ENCODE measurements around the gene ALDH1L1.

The ALDH1L1 gene

DNA sequence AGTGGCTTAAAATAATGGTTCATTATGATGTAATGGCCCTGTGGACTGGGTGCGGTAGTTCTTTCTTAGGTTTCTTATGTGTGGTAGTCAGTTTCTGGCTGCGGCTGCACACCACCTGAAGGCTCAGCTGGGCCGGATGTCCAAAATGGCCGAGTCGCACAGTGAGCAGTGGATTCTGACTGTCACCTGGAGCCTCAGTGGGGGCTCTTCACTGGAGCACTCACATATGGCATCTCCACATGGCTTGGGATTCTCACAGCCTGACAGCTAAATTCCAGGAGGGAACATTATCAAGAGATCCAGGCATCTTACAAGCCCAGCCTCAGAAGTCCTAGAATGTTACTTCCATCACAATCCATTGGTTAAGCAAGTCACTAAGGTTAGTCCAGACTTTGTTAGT, 26.8 kb upstream of the ALDH1L1 start:
- no peak for TF ChIP-seq TAF1 (IDR thresholded peaks at IDR 0.05; ENCODE audit: borderline replicate concordance, low read depth, low read length)
- TF ChIP-seq POLR2A (IDR thresholded peaks at IDR 0.05; ENCODE audit: low read depth, low read length), result no peak
- no peak for TF ChIP-seq POLR2AphosphoS5 (IDR thresholded peaks at IDR 0.05; ENCODE audit: low read depth, low read length)
- DNase-seq (ENCODE audit: insufficient read length) (no peak), FAIRE-seq (no peak)

- DNase-seq (ENCODE audit: insufficient read length) (no peak), FAIRE-seq (no peak)
- TF ChIP-seq POLR2AphosphoS5 (IDR thresholded peaks at IDR 0.05; ENCODE audit: low read depth, low read length), result no peak
Observed at GRCh38 chr3:126205717-126206655, 25.6 kb upstream of the ALDH1L1 start.

- no peak for FAIRE-seq
- TF ChIP-seq TAF1 (IDR thresholded peaks at IDR 0.05; ENCODE audit: borderline replicate concordance, low read depth, low read length) (no peak), POLR2AphosphoS5 (IDR thresholded peaks at IDR 0.05; ENCODE audit: low read depth, low read length) (no peak), POLR2A (IDR thresholded peaks at IDR 0.05; ENCODE audit: low read depth, low read length) (no peak)
- no peak for DNase-seq (ENCODE audit: insufficient read length)
Observed at GRCh38 chr3:126202680-126203079, 22.3 kb upstream of the ALDH1L1 start.

DNA sequence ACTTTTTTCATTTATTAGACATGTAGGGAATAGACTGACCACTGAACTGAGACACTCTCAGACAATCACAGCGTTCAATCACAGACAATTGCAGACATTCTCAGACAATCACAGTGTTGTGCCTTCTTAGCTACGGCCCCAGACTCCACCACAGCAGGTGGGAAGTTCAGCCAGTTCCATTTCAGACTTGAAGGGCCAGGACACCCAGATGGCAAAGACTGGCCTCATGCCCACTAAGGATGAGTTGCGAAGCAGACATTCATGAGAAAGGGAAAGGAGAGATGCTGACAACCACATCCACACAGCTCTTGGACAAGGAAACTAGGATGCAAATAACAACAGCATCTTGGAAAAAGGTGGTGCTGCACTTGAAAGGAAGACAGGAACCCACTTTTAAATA, 21.9 kb upstream of the ALDH1L1 start:
- DNase-seq (ENCODE audit: insufficient read length), result no peak
- TF ChIP-seq TAF1 (IDR thresholded peaks at IDR 0.05; ENCODE audit: borderline replicate concordance, low read depth, low read length) (no peak), POLR2AphosphoS5 (IDR thresholded peaks at IDR 0.05; ENCODE audit: low read depth, low read length) (no peak), POLR2A (IDR thresholded peaks at IDR 0.05; ENCODE audit: low read depth, low read length) (no peak)

GRCh38 chr3:126201168-126201567, 20.8 kb upstream of the ALDH1L1 start:
- no peak for TF ChIP-seq TAF1 (IDR thresholded peaks at IDR 0.05; ENCODE audit: borderline replicate concordance, low read depth, low read length)
- no peak for TF ChIP-seq POLR2A (IDR thresholded peaks at IDR 0.05; ENCODE audit: low read depth, low read length)
- no peak for TF ChIP-seq POLR2AphosphoS5 (IDR thresholded peaks at IDR 0.05; ENCODE audit: low read depth, low read length)
- FAIRE-seq, result no peak

More for the DNA sequence above, 21.9 kb upstream of the ALDH1L1 start:
- no peak for FAIRE-seq

DNA sequence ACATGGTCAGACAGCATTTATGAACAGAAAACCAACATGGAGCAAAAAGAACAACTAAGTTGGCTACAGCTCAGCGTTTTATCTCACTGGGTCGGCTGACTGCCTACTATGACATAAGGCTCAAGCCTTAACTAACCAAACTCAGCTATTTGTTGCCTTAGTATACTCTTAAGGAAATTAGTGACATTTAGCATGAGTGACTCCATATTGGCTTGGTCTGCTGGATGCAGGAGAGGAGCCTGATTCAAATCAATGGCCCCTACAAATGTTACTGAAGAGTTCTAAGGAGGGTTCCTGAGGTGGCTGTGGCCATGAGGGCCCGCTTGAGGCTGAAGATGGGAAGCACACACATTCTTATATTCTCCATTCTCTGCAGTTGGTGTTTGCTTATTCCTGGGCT, 20.1 kb upstream of the ALDH1L1 start:
- TF ChIP-seq TAF1 (IDR thresholded peaks at IDR 0.05; ENCODE audit: borderline replicate concordance, low read depth, low read length) (no peak), POLR2A (IDR thresholded peaks at IDR 0.05; ENCODE audit: low read depth, low read length) (no peak), POLR2AphosphoS5 (IDR thresholded peaks at IDR 0.05; ENCODE audit: low read depth, low read length) (no peak)
- FAIRE-seq (no peak), DNase-seq (ENCODE audit: insufficient read length) (no peak)

More at GRCh38 chr3:126201168-126201567, 20.8 kb upstream of the ALDH1L1 start:
- DNase-seq (ENCODE audit: insufficient read length), result no peak

DNA sequence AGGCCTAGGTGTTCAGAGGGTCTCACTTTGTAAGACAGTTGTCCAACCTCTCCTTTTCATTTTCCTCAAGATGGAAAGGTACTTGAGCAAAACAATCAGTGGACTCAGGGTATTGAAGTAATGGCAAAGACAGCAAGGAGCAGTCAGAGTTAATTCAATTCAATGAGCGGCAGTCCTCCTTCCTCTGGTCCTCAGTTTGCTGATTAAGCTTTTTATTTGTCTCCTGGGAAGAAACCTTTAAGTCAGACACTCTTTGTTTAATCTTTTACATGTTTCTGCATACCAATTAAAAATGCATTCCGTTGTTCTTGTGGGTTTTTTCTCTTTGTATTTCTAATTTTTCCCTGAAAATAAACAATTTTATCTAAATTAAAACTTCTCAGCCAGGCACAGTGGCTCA, 18.9 kb upstream of the ALDH1L1 start:
- DNase-seq (ENCODE audit: insufficient read length) (no peak), FAIRE-seq (no peak)
- TF ChIP-seq TAF1 (IDR thresholded peaks at IDR 0.05; ENCODE audit: borderline replicate concordance, low read depth, low read length), result no peak
- no peak for TF ChIP-seq POLR2A (IDR thresholded peaks at IDR 0.05; ENCODE audit: low read depth, low read length)
- no peak for TF ChIP-seq POLR2AphosphoS5 (IDR thresholded peaks at IDR 0.05; ENCODE audit: low read depth, low read length)

DNA sequence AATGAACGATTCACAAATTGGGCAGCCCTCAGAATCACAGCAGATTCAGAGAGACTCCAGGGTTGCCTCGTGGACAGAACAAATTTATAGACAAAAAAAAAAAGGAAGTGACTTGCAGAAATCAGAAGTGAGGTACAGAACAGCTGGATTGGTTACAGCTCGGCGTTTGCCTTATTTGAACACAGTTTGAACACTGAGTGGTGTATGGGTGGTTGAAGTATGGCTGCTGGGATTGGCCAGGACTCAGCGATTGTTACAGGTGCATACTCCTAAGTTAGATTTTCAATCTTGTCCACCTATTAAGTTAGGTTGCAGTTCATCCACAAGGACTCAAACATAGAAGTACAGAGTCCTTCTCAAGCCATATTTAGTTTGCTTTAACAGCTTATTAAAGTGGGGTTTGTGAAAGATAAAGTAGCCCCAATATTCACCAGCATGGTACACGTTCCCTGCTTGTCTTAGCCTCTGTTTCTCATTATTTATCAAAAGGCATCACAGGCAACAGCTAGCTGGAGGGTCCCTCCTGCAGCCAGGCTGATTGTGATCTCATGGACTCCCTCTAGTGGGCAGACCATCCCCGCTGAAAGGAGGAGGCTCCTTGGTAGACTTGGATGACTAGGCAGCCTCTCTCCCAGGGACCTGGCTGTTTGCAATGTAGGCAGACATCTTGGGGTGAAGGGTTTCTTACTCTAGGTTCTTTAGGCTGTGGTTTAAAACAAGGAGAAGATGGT, 17.6 kb upstream of the ALDH1L1 start:
- DNase-seq (ENCODE audit: insufficient read length) (peak; percentile 29), FAIRE-seq (peak; percentile 42)
- no peak for TF ChIP-seq POLR2A (IDR thresholded peaks at IDR 0.05; ENCODE audit: low read depth, low read length)
- no peak for TF ChIP-seq POLR2AphosphoS5 (IDR thresholded peaks at IDR 0.05; ENCODE audit: low read depth, low read length)
- no peak for TF ChIP-seq TAF1 (IDR thresholded peaks at IDR 0.05; ENCODE audit: borderline replicate concordance, low read depth, low read length)

DNA sequence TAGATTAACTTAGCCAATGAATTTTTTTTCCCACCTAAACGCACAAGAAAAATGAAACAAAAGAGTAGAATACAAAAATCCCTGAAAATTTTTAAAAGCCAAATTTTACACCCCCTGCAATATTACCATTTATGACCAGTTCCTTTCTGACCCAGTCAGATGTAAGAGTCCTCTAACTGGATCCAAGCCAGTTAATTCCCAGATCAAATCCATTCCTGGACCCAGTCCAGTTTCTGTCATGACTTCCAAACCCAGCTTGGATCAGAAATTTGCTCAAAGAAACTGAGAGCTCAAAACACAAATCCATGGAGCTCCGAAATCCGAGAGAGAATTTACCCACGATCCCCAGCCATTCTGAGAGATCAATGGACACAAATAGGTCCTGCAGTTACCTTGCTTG, 17.0 kb upstream of the ALDH1L1 start:
- DNase-seq (ENCODE audit: insufficient read length), result no peak
- FAIRE-seq, result no peak
- no peak for TF ChIP-seq TAF1 (IDR thresholded peaks at IDR 0.05; ENCODE audit: borderline replicate concordance, low read depth, low read length)
- TF ChIP-seq POLR2AphosphoS5 (IDR thresholded peaks at IDR 0.05; ENCODE audit: low read depth, low read length), result no peak
- TF ChIP-seq POLR2A (IDR thresholded peaks at IDR 0.05; ENCODE audit: low read depth, low read length), result no peak

- DNase-seq (ENCODE audit: insufficient read length) (no peak), FAIRE-seq (no peak)
- no peak for TF ChIP-seq TAF1 (IDR thresholded peaks at IDR 0.05; ENCODE audit: borderline replicate concordance, low read depth, low read length)
- no peak for TF ChIP-seq POLR2A (IDR thresholded peaks at IDR 0.05; ENCODE audit: low read depth, low read length)
- TF ChIP-seq POLR2AphosphoS5 (IDR thresholded peaks at IDR 0.05; ENCODE audit: low read depth, low read length), result no peak
Observed at GRCh38 chr3:126194713-126195305, 14.4 kb upstream of the ALDH1L1 start.

DNA sequence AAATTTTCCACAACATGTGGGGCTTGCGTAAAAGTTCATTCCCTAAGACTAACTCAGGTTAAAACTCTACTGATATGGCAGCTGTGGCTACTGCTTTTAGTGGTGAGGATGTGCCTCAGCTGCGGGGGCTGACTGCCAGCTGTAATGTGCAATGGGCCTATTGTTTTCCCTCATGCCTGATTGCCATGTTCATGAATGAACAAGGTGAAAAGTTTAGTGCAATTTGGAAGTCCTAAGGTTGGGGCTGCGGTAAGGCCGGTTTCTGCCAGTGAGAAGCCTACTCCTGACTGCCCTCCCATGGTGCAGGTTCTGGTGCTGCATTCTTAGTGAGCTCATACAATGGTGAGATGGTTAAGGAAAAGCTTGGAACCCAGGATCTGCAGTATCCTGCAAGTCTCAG, 10.9 kb upstream of the ALDH1L1 start:
- FAIRE-seq, result no peak
- TF ChIP-seq POLR2AphosphoS5 (IDR thresholded peaks at IDR 0.05; ENCODE audit: low read depth, low read length) (no peak), TAF1 (IDR thresholded peaks at IDR 0.05; ENCODE audit: borderline replicate concordance, low read depth, low read length) (no peak), POLR2A (IDR thresholded peaks at IDR 0.05; ENCODE audit: low read depth, low read length) (no peak)
- no peak for DNase-seq (ENCODE audit: insufficient read length)
